ENCODE measurements around the gene PDE4D. TPM values are rescaled to one million over a fixed set of nuclear protein-coding genes. Genes with fewer than 3 reads are reported as not detected.
A peak's percentile ranks its signal among the peaks of the same experiment; 100 is the strongest.
"Not testable (repeated sequence)": the region's sequence is repeated elsewhere in the genome, so short reads cannot be mapped to it uniquely, and the experiment has no call there.

The PDE4D gene
- total RNA-seq, 1 donor = 27.7 TPM

DNA sequence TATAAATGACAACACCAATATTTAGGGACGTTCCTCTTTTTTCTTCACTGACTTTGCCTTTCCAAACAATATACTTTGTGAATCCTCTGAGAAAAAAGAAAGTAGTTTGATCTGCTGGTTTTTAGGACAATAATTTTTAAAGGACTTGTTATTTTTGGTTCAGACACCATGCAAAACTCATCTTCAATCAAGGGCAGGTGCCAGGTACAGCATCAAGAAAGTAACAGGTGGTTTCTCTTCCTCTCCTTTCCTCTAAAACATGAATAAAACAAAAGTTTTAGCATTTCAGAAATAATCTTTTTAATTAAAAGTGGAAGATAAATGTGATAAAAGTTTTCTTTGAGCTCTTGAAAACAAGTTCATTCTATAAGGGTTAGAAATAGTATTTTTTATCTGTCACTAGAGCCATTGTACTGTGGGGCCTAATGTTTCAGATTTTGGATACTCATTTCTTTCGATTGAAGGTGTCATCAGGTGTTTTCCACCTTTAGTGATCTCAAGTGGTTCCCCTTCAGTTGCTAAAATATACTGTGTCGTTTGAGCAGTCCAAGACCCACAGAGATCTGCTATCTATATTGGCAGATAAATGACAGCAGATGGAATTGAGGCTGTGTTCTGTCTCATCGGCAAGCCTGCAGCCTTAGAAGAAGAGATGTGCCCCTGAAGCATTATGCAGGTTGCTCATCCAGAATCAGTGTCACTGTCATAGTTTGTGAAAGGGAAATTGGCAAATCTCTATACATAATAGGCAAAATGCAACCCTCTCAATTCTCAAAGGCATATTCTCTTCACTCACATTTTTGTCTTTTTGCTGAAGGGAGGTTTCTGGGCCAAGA, 499.7 kb downstream of the PDE4D start:
- no peak for DNase-seq (ENCODE audit: low read depth in 2 of 3, low spot score in 2 of 3)

GRCh38 chr5:59391576-59391975, 501.9 kb downstream of the PDE4D start:
- DNase-seq (ENCODE audit: low read depth in 2 of 3, low spot score in 2 of 3) = no peak

GRCh38 chr5:59390989-59391388, 502.5 kb downstream of the PDE4D start:
- no peak for DNase-seq (ENCODE audit: low read depth in 2 of 3, low spot score in 2 of 3)

DNA sequence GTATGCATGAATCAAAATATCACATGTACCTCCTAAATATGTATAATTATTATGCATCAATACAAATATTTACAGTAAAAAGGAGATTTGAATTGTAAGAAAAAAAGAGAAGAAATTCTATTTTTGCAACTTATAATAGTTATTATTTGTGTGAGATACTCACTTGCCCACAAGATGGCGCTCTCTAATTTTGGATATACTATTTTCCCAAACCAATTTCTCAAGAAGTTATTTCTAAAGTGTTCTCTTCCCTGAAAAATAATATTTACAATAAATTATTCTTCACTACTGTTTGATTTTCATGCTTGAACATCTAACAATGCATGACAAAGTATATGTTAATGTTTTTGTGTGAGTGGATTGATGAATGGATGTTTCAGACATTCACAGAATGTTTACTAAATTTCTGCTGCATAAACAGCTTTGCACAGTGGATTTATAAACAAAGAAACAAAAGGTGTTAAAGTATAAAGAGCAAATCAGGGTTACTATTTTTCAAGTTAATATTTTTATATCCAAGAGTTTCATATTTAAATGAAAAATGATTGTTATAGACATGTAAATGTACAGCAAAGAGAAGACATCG, 503.4 kb downstream of the PDE4D start:
- peak in 2 of 3 donors; percentile 1 to 42 for DNase-seq (ENCODE audit: low read depth in 2 of 3, low spot score in 2 of 3)

DNA sequence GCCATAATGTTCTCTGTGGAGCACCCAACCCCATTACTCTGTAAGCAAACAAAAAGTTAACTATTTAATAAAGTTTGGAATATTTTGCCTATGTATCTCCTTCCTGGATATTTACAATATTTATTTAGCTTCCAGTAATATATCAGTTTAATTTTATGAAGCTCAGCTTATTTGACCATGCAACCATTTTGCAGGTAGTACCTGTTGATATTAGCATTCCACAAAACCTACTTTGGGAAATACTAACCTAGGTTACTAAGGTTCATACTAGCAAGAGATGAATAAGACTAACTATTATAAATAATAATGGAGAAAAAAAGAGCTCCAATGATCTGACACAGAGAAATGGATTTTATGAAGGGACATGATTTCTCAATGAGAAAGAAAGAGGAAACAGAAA, 506.4 kb downstream of the PDE4D start:
- no peak for DNase-seq (ENCODE audit: low read depth in 2 of 3, low spot score in 2 of 3)

GRCh38 chr5:59385700-59386099, 507.8 kb downstream of the PDE4D start:
- no peak for DNase-seq (ENCODE audit: low read depth in 2 of 3, low spot score in 2 of 3)

GRCh38 chr5:59380350-59380951, 513.1 kb downstream of the PDE4D start:
- DNase-seq (ENCODE audit: low read depth in 2 of 3, low spot score in 2 of 3) = peak; percentile 1 to 85 (median 75)

DNA sequence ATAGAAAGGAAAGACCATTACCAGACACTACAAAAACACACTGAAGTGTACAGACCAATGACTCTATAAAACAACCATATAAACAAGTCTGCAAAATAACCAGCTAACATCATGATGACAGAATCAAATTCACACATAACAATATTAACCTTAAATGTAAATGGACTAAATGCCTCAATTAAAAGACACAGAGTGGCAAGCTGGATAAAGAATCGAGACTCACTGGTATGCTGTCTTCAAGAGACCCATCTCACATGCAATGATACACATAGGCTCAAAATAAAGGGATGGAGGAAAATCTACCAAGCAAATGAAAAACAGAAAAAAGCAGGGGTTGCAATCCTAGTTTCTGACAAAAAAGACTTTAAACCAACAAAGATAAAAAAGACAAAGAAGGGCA, 519.5 kb downstream of the PDE4D start:
- DNase-seq (ENCODE audit: low read depth in 2 of 3, low spot score in 2 of 3) = not testable (repeated sequence)

DNA sequence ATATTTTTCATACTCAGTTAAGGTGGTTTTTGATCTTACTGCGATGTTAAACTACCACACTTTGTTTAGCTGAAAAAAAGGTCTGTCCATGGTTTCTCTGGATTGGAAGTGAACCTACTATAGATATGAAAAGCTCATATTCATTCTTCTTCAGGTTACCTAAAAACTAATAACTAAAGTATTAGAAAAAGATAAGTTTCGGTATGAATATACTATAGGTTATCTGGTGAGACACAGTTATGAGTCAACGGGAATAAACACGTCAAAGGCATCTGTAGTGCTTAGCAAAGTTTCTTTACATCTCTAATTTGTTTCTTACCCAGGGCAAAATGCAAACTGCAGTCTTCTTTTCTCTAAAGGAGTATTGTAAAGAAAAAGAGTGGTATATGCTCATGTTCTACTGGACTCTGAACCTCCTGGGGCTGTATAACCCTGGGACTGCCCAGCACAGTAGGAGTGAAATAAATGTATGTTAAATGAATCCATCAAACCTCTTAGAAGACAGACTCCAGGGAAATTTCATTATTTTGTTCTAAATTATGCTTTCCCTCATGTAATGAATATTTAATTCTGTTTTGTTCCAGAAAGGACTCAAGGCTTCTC, 521.9 kb downstream of the PDE4D start:
- DNase-seq (ENCODE audit: low read depth in 2 of 3, low spot score in 2 of 3) = no peak

DNA sequence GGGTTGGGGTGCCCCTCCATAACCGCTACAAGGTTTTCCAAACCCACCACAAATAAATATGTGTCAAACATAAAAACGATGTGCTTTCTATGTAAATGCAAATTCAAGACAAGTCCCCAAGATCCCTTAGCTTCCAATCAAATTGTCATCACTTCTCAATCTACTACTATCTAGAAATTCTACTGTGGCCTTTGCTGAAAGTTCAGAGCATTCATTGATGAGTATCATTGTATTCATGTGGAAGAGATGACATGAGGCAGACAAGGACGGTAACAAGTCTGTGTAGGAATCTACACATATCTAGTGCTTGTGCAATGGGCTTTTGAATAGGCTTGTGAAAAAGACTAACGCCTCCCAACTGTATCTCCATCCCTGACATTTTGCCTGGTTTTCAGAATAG, 524.6 kb downstream of the PDE4D start:
- no peak for DNase-seq (ENCODE audit: low read depth in 2 of 3, low spot score in 2 of 3)

GRCh38 chr5:59367791-59368394, 525.6 kb downstream of the PDE4D start:
- DNase-seq (ENCODE audit: low read depth in 2 of 3, low spot score in 2 of 3) = peak; percentile 4 to 74 (median 43)

- no peak for DNase-seq (ENCODE audit: low read depth in 2 of 3, low spot score in 2 of 3)
These were observed 526.7 kb downstream of the PDE4D start for GRCh38 chr5:59366784-59367183.

GRCh38 chr5:59362438-59362837, 531.1 kb downstream of the PDE4D start:
- DNase-seq (ENCODE audit: low read depth in 2 of 3, low spot score in 2 of 3) = no peak

DNA sequence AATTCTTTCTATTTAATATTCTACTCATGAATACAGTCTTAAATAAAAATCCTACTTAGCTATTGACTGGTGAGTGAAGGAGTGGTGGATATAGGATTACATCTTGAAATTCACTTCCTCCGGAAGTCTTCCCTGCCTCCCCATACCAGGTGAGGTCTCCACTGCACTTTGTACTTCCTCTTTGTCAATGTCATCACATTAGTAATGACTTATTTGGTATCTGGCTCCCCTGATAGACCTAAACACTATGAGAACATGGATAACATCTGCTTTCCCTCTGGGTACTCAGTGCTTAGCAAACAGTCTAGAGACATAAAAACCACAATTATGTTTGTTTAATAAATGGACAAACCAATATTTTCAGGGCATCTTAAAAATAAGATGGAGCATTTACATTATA, 532.1 kb downstream of the PDE4D start:
- DNase-seq (ENCODE audit: low read depth in 2 of 3, low spot score in 2 of 3) = no peak

DNA sequence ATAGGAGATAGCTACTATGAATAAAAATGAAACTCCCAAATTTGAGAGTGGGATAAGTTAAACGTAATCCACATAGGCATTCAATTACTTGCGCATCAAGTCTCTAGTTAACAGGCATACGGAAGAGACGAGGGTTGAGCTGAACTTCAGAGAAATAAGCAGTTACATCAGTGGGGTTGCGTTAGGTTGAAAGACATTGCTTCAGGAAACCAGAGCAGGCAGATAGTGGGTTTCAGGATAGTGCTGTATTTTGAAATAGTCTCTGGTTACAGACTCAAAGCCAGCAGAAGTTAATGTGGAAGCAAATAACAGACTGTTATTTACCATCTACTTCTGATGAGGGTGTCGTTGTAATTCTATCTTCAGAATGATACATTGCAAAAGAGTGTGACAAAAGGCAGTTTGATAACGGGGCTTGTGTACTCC, 533.4 kb downstream of the PDE4D start:
- no peak for DNase-seq (ENCODE audit: low read depth in 2 of 3, low spot score in 2 of 3)

- no peak for DNase-seq (ENCODE audit: low read depth in 2 of 3, low spot score in 2 of 3)
These were observed 535.3 kb downstream of the PDE4D start for GRCh38 chr5:59358005-59358861.

DNA sequence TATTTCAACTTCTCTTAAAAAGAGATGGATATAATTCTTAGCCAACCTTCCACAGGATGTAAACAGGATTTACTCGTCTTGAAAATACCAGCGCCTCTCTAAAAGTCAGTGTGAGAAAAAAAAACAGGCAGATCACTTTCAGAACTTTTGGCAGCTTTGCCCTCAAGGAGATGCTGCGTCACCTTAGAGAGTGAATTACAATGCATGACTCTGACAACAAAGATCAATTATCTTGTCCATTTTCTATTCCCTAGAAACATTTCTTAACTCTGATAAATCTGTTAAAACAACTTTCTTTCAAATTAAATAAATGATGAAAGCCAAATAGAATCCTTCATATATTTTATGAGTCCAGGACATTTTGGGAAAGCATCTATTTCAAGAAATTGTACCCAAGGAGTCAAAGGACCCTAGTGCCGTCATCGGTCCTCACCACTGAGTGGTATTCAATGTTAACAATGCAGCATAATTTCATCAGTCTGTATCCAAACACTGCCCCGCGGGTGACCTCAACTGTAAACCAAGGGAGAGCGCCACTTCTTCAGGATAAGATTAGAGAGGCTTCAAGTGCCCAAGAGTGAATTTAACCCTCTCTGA, 536.0 kb downstream of the PDE4D start:
- DNase-seq (ENCODE audit: low read depth in 2 of 3, low spot score in 2 of 3) = no peak

GRCh38 chr5:59356813-59357380, 536.6 kb downstream of the PDE4D start:
- no peak for DNase-seq (ENCODE audit: low read depth in 2 of 3, low spot score in 2 of 3)

DNA sequence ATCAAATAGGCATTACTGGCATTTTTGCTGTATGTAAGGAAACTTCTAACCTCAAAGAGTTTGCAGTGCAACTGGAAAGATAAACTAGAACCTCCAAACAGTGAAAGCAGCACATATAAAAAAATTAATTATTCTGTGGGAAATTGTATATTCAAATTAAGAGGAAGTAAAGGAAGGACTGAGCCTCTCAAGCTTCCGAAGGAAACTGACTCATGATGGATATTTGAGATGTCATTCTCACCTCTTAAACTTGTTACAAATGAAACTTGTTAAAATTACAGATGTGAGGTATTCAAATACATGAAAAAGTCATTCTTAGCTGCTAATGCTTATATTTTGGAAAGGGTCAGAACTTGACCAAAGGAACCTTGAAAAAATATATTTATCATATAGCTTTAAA, 538.7 kb downstream of the PDE4D start:
- DNase-seq (ENCODE audit: low read depth in 2 of 3, low spot score in 2 of 3) = peak in 1 of 3 donors; percentile 4
